Hippocampal formation (tissue), 2 donors: ENCODE data around the gene IL19.
A peak's percentile ranks its signal among the peaks of the same experiment; 100 is the strongest.
"Not testable (repeated sequence)": the region's sequence is repeated elsewhere in the genome, so short reads cannot be mapped to it uniquely, and the experiment has no call there.

Experiments
- DNase-seq, 2 donors: peaks; one replicate each; lab custom pipeline; 2025; lab: John Stamatoyannopoulos, UW

Gene IL19

DNA sequence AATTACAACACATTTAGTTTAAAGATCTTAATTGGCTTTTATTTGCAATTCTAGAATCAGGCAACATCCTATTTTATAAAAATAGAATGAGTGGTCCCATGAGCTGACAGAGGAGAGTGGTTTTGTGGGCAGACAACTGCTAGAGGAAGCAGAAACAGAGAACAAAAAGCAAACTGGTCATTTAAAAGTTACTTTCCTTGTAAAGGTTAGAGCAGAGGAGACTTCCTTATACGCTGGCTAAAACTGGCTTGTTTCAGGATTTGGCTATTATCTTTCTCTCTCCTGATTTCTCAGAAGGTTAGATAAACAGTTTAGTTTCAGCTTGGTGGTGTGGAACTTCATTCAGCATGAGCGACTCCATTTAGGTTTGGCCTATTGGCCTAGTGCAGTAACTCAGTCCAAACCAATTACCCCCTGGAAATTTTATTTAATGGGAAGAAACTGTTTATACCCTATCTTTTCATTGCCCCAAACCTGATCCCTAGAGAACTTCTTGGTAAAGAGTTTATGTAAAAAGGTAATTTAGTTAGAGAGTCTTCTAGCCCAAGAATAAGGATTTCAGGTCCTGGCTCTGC is 62.6 kb downstream of the IL19 start:
- DNase-seq = peak in 1 of 2 donors; percentile 5

DNA sequence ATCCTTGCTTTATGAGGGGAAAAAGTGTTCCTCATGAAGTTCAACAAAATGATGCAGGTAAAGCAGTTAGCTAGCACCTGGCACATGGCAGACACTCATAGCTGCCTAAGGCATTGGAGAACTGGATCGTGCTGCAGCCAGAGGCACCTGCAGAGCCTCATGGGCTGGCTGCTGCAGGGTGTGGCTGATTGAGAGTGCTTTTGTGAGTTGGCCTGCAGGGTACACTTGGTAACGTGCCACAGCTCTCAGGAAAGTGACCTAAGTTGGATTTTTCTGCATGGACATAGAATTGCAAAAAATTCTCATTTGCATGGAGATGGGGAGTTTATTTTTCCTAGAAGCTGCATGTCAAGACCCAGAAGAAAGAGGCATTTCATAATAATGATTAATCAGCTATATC is 63.2 kb downstream of the IL19 start:
- DNase-seq = no peak

DNA sequence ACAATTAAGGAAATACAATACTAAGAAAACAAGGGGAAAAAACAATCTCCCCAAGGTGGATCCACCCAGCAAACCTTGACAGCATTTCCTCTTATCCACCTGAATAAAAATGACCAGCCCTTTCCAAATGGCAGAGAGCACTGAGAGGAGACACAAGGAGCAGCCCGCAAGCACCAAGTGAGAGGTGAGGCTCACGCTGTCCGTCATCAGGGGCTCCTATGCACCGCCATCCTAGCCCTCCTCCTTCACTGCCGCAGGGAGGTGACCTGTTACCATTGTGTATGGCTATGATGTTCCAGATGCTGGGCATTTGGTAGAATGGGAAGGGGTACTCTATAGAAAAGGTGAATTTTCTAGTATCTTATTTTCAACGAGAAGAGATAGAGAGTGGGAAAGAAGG is 63.6 kb downstream of the IL19 start:
- DNase-seq = no peak

- no peak for DNase-seq
These were observed 64.1 kb downstream of the IL19 start for GRCh38 chr1:206834711-206835110.

DNA sequence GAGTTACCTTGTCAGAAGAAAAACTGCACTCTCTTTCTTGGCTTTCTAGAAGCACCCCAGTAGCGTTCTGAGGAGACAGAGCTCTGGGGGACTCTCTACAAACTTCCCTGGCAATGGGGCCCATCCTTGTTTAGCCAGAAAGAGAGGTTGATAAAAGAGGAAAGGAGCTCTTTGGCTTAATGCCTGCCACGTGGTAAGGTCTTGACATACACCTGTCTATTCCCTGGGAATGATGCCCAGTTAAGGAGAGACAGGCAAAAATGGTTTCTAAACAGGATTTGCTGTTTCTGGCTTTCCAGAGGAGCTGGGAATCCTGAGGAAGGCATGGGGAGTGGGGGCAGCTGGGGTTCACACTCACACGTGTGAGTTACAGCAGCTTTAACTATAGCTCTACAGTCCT is 64.6 kb downstream of the IL19 start:
- no peak for DNase-seq

DNA sequence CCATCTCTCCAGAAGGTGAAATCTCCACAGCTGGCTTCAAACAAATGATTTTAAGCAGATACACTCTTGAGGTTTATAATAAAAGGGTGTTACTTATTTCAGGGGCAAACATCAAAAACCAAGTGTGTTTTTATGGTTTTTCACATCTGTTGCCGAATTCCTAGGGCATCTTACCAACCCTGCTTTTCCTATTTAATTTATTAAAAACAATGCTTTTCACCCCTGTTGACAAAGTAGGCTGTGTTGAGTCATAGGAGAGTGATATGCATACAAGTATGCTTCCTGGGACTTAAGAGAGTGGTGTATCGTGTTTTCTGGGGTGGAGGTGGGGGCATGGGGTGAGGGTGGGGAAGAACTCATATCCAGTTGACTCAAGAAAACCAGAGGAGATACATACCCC is 65.5 kb downstream of the IL19 start:
- no peak for DNase-seq

DNA sequence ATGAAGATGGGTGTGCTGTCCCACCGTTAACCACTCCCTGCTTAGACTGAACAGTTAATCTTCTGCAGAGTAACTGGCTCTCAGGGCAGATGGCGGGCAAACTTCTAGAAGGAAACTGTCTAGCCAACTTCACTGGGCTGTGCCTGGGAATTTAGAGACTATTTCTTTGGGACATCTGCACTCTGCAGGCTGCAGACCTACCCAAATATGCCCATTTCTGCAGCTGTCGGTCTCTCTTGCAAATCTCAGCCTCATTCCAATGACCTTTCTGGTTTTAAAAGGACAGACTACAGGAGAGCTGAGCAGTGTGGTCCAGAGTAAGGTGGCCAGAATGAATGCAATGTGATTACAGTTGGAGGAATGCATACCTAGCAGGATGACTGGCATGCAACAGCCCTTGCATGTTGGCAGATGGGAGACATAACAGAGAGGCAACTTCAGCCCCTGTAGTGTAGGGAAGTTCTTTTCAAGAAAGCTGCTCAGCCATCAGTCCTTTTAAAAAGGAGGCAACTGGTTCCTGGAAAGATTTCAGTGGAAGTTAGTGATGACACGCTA is 68.5 kb downstream of the IL19 start:
- DNase-seq = no peak

DNA sequence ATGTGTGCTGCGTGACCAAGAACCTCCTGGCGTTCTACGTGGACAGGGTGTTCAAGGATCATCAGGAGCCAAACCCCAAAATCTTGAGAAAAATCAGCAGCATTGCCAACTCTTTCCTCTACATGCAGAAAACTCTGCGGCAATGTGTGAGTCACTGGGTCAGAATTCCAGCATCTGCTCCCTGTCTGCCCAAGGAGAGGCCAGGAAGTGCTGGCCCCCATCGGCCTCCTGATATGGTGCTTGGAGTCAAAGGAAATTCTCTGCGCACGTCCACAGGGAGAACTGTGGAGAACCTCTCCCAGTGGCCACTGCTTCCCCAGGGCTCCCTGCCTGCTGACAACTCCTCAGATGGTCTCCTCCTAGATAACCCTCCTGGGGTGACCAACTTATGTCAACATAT is 69.3 kb downstream of the IL19 start:
- DNase-seq = no peak

- no peak for DNase-seq
These were observed 71.2 kb downstream of the IL19 start for GRCh38 chr1:206841609-206842323.

DNA sequence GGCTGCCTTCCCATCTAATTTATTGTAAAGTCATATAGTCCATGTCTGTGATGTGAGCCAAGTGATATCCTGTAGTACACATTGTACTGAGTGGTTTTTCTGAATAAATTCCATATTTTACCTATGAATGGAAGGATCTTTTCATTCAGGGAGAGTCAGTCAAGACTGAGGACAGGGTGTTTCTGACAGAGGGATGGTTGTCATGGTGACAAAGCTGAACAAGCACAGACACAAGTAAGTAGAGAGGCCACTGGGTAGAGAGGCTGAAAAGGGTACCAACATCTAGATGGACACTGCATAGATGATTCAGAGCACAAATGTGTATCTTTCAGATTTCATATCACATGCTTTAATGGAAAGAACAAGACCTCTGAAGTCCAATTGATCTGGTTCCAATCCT is 72.3 kb downstream of the IL19 start:
- no peak for DNase-seq

- no peak for DNase-seq
These were observed 73.1 kb downstream of the IL19 start for GRCh38 chr1:206843626-206844025.

GRCh38 chr1:206846487-206846886 is 75.9 kb downstream of the IL19 start:
- no peak for DNase-seq

GRCh38 chr1:206847337-206847834 is 76.8 kb downstream of the IL19 start:
- no peak for DNase-seq

DNA sequence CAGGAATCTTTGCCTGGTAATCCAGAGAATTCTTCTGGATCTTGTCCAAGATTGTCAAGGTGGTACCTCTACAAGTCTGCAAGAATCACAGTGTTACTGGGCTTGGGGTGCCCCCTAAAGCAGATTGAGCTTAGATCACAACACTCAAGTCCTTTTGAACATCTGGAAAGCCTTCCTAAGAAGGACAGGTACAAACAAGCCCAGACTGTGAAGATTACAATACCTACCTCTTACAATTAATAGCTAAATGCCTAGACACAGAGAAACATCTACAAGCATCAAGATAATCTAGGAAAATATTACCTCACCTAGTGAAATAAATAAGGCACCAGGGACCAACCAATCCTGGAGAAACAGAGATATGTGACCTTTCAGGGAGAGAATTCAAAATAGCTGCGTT is 77.4 kb downstream of the IL19 start:
- no peak for DNase-seq

- no peak for DNase-seq
These were observed 79.8 kb downstream of the IL19 start for GRCh38 chr1:206850401-206850800.

- DNase-seq = no peak
These were observed 80.9 kb downstream of the IL19 start for GRCh38 chr1:206851341-206852010.

DNA sequence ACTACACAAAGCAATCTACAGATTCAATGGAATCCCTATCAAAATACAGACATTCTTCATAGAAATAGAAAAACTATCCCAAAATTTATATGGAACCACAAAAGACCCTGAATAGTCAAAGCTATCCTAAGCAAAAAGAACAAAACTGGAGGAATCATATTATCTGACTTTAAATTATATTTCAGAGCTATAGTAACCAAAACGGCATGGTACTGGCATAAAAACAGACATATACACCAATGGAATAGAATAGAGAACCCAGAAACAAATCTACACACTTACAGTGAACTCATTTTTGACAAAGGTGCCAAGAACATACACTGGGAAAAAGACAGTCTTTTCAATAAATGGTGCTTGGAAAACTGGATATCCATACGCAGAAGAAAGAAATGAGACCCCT is 82.1 kb downstream of the IL19 start:
- DNase-seq = not testable (repeated sequence)

DNA sequence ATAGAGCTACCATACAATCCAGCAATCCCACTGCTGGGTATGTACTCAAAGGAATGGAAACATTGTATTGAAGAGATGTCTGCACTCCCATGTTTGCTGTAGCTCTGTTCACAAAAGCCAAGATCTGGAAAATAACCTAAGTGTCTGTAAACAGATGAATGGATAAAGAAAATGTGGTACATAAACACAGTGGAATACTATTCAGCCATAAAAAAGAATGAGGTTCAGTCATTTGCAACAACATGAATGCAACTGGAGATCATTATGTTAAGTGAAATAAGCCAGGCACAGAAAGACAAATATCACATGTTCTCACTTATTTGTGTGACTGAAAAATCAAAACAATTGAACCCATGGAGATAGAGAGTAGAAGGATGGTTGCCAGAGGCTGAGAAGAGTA is 83.1 kb downstream of the IL19 start:
- DNase-seq = not testable (repeated sequence)

GRCh38 chr1:206854401-206855129 is 84.0 kb downstream of the IL19 start:
- no peak for DNase-seq

DNA sequence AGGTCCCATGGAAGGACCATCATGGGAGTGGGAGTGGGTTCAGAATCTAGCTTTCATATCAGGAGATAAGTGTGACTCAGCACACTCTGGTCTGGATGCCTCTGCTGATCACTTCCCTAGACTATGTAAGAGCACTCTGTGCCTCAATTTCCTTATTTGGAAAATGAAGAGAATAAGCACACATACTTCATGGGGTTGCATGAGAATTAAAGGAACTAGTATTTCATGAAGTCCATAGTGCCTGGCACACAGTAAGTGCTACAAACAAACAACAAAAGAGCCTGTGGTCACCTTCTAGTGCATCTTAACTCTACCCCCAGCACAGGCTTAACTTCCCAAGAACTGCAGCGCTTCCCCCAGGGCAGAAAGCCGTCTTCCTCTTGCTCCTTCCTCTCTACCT is 85.3 kb downstream of the IL19 start:
- no peak for DNase-seq

GRCh38 chr1:206856674-206857464 is 86.3 kb downstream of the IL19 start:
- DNase-seq = no peak
